ENCODE data around the gene DAO.

DNA sequence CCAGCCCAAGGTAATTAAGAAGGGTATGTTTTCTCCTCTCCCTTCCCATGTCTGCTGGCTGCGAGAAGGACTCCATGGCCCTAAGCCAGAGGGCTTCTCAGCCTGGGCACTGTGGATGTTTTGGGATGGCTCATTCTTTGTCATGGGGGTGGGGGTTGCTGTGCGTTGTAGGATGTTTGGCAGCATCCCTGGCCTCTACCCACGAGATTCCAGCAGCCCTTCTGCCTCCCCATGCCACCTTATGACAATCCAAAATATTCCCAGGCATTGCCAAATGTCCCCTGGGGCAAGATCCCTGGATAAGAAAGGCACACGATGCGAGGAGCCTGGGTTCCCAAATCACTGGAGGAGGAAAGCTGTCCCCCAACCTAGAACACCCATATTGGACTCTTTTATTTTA lies 36.4 kb downstream of the DAO start:
- TF ChIP-seq POLR2A (IDR thresholded peaks at IDR 0.05): no peak
- TF ChIP-seq, protein P1, sequence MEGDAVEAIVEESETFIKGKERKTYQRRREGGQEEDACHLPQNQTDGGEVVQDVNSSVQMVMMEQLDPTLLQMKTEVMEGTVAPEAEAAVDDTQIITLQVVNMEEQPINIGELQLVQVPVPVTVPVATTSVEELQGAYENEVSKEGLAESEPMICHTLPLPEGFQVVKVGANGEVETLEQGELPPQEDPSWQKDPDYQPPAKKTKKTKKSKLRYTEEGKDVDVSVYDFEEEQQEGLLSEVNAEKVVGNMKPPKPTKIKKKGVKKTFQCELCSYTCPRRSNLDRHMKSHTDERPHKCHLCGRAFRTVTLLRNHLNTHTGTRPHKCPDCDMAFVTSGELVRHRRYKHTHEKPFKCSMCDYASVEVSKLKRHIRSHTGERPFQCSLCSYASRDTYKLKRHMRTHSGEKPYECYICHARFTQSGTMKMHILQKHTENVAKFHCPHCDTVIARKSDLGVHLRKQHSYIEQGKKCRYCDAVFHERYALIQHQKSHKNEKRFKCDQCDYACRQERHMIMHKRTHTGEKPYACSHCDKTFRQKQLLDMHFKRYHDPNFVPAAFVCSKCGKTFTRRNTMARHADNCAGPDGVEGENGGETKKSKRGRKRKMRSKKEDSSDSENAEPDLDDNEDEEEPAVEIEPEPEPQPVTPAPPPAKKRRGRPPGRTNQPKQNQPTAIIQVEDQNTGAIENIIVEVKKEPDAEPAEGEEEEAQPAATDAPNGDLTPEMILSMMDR (IDR thresholded peaks at IDR 0.05): no peak
